ENCODE data around the gene SMDT1.

DNA sequence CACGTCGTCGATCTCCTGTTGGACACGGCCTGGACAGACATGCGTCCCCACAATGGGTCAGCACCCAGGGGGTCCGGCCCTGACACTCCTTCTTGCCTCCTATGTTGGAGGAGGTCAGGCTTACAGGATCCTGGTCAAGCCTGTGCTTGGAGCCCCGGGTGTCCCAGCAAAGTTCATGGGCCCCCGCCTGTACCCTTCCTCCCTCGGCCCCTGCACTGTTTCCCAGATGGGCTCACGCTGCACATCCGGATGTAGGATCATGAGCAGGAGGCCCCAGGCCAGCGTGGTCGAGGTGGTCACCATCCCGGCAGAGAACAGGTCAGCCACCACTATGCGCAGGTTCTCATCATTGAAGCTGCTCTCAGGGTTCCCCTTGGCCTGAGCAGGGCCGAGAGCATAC lies 48.1 kb downstream of the SMDT1 start:
- TF ChIP-seq, protein P1, sequence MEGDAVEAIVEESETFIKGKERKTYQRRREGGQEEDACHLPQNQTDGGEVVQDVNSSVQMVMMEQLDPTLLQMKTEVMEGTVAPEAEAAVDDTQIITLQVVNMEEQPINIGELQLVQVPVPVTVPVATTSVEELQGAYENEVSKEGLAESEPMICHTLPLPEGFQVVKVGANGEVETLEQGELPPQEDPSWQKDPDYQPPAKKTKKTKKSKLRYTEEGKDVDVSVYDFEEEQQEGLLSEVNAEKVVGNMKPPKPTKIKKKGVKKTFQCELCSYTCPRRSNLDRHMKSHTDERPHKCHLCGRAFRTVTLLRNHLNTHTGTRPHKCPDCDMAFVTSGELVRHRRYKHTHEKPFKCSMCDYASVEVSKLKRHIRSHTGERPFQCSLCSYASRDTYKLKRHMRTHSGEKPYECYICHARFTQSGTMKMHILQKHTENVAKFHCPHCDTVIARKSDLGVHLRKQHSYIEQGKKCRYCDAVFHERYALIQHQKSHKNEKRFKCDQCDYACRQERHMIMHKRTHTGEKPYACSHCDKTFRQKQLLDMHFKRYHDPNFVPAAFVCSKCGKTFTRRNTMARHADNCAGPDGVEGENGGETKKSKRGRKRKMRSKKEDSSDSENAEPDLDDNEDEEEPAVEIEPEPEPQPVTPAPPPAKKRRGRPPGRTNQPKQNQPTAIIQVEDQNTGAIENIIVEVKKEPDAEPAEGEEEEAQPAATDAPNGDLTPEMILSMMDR (IDR thresholded peaks at IDR 0.05) = no peak
- TF ChIP-seq POLR2A (IDR thresholded peaks at IDR 0.05; ENCODE audit: low read depth) = no peak
